DMS153 (cell line): ENCODE results near the gene TRAPPC2B.
A peak's percentile ranks its signal among the peaks of the same experiment; 100 is the strongest.
"Not testable (repeated sequence)": the region's sequence is repeated elsewhere in the genome, so short reads cannot be mapped to it uniquely, and the experiment has no call there.

Experiments
- DNase-seq: peaks from one replicate; lab custom pipeline; 2025; lab: John Stamatoyannopoulos, UW

Gene TRAPPC2B

DNA sequence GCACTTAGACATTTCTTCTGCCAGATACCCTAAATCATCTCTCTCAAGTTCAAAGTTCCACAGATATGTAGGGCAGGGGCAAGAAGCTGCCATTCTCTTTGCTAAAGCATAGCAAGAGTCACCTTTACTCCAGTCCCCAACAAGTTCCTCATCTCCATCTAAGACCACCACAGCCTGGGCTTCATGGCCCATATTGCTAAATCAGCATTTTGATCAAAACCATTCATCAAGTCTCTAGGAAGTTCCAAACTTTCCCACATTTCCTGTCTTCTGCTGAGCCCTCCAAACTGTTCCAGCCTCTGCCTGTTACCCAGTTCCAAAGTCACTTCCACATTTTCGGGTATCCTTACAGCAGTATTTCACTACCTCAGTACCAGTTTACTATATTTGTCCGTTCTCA is 11.3 kb downstream of the TRAPPC2B start:
- DNase-seq = not testable (repeated sequence)

DNA sequence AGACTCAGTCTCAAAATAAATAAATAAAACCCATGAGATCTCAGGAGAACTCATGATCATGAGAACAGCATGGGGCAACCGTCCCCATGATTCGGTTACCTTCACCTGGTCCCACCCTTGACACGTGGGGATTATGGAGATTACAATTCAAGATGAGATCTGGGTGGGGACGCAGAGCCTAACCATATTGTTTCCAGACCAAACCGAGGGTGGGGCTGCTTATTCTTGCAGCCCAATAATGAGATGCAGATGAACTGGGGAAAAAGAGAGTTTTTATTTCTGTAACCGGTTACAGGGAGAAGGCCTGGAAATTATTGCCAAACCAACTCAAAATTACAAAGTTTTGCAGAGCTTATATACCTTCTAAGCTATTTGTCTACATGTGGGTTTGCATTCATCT is 12.8 kb downstream of the TRAPPC2B start:
- no peak for DNase-seq

DNA sequence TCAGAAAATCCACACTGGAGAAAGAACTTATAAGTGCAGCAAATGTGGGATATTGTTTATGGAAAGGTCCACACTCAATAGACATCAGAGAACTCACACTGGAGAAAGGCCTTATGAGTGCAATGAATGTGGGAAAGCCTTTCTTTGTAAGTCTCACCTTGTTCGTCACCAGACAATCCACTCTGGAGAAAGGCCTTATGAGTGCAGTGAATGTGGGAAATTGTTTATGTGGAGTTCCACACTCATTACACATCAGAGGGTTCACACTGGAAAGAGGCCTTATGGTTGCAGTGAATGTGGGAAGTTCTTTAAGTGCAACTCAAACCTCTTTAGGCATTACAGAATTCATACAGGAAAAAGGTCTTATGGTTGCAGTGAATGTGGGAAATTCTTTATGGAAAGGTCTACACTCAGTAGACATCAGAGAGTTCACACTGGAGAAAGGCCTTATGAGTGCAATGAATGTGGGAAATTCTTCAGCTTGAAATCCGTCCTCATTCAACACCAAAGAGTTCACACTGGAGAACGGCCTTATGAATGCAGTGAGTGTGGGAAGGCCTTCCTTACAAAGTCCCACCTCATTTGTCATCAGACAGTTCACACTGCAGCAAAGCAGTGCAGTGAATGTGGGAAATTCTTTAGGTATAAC is 14.3 kb downstream of the TRAPPC2B start:
- no peak for DNase-seq

DNA sequence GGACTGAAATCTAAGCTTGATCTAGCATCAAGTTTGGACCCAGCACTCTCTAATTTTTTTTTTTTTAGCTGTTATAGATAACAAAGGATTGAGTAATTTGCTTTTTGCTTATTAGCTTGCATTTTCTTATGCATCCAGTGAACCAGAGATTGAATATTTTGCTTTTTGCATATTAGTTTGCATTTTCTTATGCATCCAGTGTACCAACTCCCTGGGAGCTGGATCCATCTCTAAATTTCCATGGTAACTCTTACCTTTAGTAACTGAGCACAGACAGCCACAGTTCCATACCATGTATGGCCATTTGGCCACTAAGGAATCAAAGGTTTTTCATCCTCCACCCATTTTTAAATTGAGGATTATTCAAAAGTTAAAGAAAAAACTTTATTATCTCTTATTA is 17.6 kb downstream of the TRAPPC2B start:
- no peak for DNase-seq

DNA sequence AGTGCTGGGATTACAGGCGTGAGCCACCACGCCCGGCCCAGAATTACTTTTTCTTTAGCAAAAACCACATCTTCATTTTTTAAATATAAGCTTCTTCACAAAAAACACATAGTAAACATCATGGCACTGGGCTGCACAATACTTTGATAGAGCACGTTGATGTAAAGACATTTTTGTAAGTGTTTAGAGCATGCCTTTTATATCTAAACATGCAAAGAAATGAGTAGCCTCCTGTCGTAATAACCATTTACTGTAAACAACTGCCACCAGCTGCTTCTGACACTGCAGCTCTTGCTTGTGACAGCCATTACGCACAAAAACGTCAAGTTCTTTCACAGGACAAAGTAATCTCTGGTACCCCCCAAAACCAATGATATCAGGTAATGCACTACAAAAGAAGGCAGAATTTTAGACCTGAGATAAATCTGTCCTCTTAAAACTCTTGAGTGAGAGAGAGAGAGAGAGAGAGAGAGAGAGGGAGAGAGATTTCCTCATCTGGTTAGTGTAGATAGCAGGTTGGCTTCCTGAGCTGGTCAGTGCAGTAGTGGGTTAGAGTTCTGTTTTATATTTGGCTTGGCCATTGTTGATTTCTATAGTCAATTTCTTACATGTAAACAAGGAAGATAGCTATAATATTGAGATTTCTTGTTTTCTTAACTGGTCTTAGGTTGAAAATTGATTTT is 19.6 kb downstream of the TRAPPC2B start:
- DNase-seq = no peak

DNA sequence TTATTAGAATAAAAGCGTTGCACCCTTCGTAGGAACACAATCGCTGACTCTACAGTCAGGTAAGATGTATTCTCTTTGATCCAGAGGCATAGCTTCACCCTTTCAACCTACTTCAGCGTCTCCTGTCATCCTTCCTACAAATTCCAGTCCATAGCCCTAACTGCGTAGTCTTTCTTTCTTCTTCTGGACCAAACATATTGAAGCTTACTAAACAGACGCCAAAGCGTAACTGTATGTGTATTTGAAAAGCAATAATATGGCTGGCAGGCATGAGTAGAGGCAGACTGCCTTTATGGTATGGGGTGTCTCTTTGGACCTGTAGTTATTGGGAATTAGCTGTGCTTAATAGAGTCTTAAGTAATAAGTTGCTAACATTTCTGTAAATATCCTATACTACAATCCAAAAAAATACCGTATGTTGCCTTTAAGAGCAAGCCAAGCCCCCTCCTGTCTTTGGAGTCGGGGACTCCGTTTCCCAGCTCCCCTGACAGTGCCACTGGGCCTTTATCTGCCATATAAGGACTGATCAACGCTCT is 25.9 kb downstream of the TRAPPC2B start:
- DNase-seq = no peak

DNA sequence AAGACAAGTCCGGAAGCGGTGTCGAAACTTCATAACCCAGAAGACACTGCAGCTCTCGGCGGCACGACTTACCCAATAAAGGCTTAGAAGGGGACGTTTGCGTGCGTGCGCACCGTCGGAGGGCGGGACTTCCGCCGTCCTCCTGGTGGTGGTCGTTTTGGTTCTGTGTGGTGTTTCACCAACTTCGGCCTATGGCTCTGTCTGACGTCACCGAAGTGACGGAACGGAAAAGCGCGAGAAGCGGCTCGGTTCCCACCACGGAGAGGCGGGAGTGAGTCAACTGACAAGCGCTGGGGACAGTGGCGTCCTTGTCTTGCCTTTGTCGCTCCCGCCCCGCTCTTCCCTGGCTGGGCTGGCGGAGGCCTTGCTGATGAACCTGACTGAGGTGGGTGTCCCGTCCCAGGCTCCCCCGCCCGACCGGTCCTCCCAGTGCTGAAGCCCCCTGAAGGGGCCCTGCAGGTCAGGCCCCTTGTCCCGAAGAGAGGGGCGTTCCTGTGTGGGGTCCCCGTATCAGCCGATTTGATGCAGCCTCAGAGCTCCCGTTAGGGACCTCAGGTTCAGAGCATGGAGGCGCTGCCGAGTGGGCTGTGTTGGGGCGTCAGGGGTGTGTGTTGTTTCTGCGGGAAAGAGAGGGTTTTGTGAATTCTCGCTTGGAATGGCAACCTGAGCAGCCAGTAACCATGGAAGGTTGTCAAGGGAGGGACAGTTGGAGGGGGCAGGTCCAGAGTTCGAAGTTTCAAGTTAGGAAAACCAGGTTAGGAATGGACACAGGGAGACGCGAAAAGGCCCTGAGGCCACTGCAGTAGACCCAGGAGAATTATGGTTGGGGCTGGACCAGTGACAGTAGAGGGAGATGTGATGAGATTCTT is 26.6 kb downstream of the TRAPPC2B start, which contains the start of gene ZNF548:
ZNF548 (plus strand) TSS at position 125 of the 869 bp plus-strand sequence; CDS start at position 371, 246 bp downstream.
- peak; percentile 96 for DNase-seq

DNA sequence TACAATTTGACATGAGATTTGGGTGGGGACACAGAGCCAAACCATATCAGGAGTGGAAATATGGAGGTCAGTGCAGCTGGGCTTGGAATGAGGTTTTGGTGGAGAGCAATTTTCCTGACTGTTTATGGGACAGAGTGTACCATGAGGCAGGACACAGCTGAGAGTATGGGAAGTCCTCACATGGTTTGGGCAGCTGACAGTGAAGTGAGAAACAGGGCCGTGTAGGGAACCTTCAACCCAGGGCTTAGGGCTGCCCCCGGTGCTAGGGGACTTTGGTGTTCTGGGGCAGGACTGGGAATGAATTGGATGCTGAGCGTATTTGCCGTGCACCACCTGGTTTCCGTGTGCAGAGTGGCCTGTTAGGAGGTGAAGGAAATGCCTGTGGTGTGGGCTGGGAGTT is 32.4 kb downstream of the TRAPPC2B start:
- no peak for DNase-seq

DNA sequence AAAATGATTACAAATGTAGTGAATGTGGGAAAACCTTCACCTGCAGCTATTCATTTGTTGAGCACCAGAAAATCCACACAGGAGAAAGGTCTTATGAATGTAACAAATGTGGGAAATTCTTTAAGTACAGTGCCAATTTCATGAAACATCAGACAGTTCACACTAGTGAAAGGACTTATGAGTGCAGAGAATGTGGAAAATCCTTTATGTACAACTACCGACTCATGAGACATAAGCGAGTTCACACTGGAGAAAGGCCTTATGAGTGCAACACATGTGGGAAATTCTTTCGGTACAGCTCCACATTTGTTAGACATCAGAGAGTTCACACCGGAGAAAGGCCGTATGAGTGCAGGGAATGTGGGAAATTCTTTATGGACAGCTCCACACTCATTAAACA is 35.5 kb downstream of the TRAPPC2B start:
- no peak for DNase-seq

DNA sequence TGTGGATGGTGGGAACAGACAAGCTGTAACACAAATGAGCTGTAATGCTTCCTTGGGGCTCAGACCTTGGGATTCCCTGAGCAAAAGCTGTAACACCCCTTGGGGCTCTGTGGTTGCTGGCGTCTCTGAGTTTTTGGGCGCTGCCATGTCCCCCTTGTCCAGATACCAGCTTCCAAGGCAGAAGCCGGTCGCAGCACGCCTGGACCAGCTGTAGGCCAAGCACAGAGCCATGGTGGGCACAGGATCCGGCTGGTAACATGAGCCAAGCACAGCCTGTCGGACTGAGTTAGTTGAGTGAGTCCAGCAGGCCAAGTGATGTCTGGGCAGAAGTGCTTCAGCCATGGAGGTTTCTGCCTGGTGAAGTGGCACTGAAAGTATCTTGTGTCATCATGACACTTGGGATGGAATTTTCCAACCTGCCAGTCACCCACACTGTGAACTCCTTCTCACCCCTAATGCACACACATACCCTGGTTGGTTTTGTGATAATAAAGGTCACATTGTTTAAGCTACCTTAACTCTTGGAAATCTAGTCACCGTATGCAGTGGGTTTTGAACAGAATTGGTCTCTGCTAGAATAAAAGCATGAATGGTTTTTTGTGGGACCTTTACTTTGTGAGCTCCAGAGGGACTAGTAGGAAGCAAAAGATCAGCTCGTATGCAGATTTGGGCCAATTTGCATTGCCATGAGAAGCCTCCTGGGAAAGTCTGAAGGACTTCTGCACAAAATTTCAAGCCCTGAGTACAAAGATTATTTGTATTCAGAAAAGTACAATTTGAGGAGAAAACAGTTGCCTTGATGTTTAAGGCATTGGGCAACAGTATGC is 40.6 kb downstream of the TRAPPC2B start:
- DNase-seq = no peak

DNA sequence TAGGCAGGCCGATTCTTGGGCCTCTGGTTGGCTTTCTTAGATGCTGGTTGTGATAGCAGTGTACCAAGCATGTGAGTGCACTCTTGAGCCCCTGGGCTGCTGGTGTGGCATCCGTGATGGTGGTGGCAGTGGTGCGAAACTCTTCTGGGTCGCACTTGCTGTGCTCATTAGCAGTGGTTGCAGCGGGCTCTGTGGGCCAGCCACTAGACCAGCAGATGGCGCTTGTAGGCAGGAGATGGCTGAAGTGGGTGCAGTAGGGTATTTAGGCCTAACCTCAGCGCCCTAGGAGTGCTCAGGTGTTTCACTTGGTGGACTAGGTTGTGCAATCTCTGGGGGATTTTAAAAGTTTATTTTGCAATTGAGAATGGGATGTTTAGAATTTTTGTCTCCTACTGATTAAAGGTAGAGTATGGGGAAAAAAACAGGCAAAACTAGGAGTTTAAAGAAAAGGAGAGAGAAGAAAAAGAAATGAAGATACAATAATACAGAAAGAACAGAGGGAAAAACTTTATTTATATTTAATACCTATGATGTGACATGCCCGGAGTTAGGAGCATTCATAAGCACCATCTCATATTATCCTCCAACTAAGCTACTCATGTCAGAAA is 43.3 kb downstream of the TRAPPC2B start:
- DNase-seq = no peak

DNA sequence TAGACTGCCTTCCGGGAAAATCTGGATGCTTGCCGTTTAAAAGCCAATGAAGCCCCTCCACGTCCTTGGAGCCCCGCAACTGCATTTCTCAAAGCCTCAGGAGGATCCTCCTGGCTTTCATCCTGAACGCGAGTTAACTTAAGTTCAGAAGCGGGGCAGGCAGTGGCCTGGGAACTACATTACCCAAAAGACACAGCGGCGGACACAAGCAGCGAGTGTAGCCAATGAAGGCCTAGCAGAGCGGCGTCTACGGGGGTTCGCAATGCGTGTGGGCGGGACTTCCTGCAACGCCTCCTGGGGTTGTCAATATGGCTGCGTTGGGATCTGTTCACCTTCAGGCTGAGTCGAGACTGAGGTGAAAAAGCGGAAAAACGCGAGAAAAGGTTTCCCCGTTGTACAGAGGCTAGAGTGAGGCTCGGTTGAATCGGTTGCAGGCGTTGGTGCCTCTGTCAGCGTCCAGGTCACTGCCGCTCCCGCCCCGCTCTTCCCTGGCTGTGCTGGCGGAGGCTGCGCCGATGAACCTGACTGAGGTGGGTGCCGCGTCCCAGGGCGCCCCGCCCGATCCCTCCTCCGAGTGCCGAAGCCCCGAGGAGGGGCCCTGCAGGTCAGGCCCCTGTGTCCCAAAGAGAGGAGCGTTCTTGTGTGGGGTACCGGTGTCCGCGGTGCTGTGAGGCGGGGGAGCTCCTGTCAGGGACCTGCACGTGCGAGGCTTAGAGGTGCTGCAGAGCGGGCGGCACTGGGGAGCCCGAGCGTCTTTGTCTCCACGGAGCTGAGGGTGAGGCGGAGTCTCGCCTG is 47.7 kb downstream of the TRAPPC2B start, which contains the start of gene ZNF17:
ZNF17 (plus strand) TSS at position 285 of the 795 bp plus-strand sequence. CDS start 2,455 bp downstream, outside the sequence.
- DNase-seq = peak; percentile 79
